ENCODE measurements around the gene MXD3.

- TF ChIP-seq CTCF (conservative IDR thresholded peaks at IDR 0.05 in 1 of 2, IDR thresholded peaks at IDR 0.05 in 1 of 2; ENCODE audit: low read depth in 1 of 2, low read length in 2 of 2) (no peak), EZH2 (IDR thresholded peaks at IDR 0.05; ENCODE audit: low read length, missing control alignments) (no peak)
Measured at GRCh38 chr5:177275883-177276282, 35.8 kb downstream of the MXD3 start.
